Activated T-cell treated with anti-CD3 and anti-CD28 coated beads for 24 hours (primary cell): ENCODE results near the gene KDM2A.
"Not testable (repeated sequence)": the region's sequence is repeated elsewhere in the genome, so short reads cannot be mapped to it uniquely, and the experiment has no call there.

ENCODE experiments used
- DNase-seq: peaks from one replicate; pipeline ENCODE4 v3.0.0-alpha.2; 2020; ENCODE audit warnings: low read depth

The KDM2A gene

DNA sequence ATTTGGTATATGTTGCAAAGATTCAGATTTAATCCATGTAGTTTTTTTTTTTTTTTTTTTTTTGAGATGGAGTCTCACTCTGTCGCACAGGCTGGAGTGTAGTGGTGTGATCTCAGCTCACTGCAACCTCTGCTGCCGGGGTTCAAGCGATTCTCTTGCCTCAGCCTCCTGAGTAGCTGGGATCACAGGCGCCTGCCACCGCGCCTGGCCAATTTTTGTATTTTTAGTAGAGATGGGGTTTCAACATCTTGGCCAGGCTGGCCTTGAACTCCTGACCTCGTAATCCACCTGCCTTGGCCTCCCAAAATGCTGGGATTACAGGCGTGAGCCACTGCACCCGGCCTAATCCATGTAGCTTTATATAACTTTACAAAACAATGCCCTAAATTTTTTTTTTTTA is 49.8 kb downstream of the KDM2A start:
- DNase-seq, result not testable (repeated sequence)

DNA sequence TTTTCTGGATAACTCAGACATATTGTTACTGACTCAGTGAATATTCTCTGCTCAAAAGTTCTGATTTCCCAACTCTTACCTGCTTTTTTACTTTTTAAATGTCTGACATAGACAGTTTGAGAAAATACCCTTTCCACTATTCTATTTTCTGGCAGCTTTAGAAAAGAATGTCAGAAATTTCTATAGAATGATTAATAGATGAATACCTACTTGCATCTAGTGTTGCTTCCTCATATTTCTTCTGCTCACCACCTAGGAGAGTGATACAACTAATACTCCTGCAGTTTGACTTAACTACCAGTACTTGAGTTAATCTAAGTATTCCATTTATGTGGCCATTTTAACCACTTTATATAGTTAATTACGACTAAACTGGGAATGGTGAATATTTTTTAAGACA is 55.2 kb downstream of the KDM2A start:
- DNase-seq, result no peak

DNA sequence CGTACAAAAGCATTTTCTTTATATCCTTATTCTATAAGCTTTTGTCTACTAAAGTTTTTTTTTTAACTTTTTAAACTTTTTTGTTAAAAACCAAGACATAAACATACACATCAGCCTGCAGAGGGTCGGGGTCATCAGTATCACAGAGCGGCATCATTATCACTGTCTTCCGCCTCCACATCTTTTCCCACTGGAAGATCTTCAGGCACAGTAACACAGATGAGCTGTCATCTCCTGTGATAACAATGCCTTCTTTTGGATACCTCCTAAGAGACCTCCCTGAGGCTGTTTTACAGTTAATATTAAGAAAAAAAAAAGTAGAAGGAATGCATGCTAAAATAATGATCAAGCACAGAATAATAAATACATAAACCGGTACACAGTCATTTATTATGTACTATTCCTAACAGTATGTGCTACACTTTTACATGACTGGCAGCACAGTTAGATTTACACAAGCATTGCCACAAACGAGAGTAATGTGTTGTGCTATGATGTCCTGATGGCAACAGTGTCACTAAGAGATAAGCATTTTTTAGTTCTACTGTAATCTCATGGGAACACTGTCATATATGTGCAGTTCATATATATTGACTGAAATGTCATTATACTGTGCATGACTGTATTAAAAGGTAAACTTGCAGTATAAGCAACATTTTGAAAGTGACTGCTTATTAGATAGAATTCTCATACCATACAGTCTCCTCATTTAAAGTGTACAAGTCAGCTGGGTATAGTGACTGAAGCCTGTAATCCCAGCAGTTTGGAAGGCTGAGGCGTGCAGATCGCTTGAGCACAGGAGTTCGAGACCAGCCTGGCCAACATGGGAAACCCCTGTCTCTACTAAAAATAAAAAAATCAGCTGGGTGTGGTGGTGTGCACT is 58.6 kb downstream of the KDM2A start:
- DNase-seq, result no peak

DNA sequence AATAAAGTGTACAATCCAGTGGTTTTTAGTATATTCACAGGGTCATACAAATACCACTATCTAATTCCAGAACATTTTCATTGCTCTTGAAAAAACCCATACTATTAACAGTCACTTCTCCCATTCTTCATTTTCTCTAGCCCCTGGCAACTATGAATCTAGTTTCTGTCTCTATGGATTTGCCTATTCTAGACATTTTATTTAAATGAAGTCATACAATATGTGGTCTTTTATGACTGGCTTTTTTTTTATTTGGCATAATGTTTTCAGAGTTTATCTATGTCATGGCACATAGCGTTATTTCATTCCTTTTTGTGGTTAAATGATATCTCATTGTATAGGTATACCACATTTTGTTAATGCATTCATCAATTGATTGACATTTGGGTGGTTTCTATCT is 59.4 kb downstream of the KDM2A start:
- no peak for DNase-seq

DNA sequence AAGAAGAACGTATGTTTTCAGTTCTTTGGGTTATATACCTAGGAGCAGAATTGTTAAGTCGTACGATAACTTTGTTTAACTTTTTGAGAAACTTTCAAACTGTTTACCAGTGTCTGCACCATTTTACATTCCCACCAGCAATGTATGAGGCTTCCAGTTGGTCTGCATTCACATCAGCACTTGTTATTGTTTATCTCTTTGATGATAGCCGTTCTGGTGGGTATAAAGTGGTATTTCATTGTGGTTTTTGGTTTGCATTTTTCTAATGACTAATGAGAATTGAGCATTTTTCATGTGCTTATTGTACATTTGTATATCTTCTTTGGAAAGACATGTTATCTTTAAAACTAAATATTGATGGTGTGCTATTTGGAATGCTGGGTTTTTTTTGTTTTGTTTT is 59.8 kb downstream of the KDM2A start:
- DNase-seq, result no peak

DNA sequence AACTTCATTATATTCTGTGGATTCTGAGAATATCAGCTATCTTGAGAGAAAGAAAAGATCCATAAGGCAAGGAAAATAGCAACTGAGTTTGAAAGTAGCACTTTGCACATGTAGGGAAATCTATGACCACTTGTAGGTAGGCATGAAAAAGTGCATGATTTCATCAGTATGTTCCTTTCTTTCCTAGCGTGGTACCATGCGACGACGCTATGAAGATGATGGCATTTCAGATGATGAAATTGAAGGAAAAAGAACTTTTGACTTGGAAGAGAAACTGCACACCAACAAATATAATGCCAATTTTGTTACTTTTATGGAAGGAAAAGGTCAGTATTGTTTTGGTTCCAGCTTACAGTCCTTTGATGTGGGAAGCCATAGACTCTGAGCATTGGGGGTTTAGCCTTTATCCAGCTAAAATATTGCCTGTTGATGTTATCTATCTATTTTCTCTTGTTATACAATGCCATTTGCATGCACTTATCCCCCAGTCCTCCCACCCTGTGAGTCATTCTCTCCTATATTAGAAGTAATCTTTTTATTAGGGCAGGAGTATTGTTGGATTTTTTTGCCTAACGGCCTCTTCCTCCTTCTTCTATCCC is 60.9 kb downstream of the KDM2A start:
- DNase-seq, result no peak

DNA sequence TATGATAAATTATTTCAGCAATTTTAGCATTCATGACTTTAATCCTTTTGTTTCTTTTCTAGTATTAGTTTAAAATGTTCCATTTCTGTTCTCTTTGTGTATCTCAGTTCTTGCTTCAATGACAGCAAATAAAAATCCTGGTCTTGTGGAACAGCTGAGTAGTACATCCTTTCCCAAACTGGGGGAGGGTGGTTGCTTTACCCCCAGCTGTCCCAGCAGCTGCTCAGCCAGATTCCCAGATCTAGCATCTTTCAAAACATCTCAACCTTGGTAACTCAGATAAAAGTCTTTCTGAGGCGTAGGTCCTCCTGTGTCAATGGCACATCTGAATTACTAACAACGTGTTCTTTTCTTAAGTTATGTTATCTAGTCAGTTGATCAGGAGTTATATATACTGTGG is 75.0 kb downstream of the KDM2A start:
- DNase-seq, result no peak

DNA sequence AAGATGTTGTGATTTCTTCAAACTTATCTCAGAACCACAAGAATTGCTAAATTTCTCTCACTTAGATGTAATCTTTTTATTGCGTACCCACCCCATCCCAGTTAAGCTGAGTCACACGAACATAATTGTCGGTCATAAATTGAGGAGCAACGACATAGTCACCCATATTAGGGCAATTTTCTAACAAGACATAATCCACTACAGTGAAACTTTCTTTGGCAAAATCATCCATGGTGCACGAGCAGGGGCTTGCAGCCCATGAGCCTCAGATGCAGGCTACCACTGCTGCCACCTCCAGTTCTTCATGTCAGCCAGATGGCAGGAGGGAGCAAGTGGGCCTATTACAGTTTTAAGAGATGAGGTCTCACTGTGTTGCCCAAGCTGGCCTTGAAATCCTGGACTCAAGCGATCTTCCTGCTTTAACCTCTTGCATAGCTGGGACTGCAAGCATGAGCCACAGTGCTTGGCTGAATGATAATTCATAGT is 77.0 kb downstream of the KDM2A start:
- DNase-seq, result no peak

DNA sequence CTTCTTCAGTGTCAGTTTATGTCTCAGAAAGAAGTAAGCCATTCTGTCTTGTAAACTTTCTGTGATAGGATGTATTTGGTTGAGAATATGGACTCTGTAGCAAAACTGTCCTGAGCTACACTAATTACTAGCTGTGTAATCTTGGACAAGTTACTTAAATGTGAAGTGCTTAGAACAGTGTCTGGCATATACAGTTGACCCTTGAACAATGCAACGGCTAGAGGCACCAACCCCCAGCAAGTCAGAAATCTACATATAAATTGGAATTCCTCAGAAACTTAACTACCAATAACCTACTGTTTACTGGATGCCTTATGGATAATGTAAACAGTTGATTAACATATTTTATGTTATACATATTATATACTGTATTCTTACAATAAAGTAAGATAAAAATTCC is 78.5 kb downstream of the KDM2A start:
- no peak for DNase-seq

DNA sequence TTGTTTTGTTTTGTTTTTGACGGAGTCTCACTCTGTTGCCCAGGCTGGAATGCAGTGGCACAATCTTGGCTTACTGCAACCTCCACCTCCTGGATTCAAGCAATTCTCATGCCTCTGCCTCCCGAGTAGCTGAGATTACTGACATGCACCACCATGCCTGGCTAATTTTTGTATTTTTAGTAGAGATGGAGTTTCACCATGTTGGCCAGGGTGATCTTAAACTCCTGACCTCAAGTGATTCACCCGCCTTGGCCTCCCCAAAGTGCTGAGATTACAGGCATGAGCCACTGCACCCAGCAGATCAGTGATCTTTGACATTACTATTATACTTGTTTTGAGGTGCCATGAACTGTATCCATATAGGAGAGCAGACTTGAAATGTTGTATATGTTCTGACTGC is 79.7 kb downstream of the KDM2A start:
- not testable (repeated sequence) for DNase-seq

DNA sequence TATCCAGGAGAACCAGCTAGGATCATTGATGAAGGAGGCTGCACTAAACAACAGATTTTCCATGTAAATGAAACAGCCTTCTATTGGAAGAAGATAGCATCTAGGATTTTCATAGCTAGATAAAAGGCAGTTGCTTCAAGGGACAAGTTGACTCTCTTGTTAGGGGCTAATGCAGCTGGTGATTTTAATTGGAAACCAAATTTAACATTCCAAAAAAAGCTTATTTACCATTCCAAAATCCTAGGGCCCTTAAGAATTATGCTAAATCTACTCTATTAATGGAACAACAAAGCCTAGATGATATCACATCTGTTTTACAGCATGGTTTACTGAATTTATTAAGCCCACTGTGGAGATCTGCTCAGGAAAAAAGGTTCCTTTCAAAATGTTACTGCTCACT is 80.7 kb downstream of the KDM2A start:
- DNase-seq, result no peak

DNA sequence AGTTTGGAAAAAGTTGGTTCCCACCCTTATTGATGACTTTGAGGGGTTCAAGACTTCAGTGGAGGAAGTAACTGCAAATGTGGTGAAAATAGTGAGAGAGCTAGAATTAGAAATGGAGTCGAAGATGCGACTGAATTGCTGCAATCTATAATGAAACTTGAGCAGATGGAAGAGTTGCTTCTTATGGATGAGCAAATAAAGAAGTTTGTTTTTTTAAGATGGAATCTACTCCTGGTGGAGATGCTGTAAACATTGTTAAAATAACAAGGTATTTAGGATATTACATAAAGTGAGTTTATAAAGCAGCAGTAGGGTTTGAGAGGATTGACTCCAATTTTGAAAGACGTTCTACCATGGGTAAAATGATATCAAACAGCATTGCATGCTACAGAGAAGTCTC is 83.0 kb downstream of the KDM2A start:
- no peak for DNase-seq

DNA sequence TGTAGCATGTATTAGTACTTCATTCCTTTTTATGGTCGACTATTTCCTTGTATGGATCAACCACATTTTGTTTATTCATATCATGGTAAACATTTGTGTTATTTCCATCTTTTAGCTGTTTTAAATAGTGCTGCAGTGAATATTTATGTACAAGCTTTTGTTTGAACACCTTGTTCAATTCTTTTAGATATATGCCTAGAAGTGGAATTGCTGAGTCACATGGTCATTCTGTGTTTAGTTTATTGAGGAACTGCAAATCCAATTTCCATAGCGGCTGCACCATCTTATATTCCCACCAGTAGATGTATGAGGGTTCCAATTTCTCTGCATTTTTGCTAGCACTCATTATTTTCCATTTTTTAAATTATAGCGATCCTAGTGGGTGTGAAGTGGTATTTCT is 85.8 kb downstream of the KDM2A start:
- DNase-seq, result no peak

DNA sequence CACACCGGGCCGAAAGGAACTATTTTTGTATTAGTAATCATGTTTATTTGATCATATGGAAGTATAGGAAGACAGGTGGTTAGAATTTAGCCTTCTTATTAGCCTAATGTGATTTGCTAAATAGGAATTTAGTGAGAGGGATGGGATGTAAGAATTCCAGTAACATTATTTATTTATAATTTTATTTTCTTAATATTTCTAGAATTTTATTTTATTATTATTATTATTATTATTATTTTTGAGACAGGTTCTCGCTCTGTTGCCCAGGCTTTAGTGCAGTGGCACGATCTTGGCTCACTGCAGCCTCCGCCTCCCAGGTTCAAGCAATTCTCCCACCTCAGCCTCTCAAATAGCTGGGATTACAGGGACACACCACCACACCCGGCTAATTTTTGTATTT is 90.2 kb downstream of the KDM2A start:
- not testable (repeated sequence) for DNase-seq

DNA sequence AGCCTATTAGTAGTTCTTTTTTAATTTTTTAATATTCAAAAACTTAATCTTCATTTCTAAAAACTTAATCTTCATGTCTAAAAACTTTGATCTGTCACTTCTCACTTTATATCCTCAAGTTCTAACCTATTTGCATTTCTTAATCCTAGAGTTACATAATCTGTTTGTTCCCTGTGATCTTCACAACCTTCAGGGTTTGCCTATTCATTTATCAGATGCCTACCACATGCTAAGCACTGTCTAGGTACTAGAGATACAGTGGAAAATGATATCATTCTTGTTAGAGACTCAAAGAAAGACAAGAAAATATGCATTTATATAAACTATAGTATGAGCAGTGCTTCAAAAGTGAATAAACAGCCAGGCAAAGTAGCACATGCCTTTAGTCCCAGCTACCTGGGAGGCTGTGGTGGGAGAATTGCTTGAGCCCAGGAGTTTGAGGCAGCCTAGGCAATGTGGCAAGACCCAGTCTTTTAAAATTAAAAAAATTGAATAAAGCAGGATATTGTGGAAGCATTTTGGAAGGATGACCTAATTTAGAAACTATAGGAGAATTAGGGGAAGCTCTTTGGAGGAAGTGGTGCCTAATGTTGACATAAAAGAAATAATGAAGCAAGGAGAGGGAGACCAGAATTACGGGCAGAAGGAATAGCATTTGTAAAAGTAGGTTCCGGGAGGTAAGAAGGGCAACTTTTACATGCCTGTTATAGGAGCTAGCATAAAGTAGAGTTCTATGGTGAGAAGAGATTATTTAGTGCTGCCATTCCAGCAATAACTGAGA is 92.8 kb downstream of the KDM2A start:
- no peak for DNase-seq

DNA sequence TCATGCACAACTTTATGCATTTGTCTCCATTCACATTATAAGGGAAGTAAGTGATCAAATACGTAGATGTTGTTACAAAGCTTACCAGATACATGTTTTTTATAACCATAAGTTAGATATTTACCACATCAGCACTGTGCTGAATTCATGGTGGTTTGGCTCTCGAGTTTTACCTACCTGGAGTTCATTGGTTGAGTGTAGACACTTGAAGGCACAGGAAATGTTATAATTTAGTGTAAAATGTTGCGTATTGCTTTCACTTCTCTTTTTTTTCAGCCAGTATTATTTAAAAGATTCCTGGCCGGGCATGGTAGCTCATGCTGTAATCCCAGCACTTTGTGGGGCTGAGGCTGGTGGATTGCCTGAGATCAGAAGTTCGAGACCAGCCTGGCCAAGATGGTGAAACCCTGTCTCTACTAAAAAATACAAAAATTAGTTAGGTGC is 94.1 kb downstream of the KDM2A start:
- DNase-seq, result no peak

DNA sequence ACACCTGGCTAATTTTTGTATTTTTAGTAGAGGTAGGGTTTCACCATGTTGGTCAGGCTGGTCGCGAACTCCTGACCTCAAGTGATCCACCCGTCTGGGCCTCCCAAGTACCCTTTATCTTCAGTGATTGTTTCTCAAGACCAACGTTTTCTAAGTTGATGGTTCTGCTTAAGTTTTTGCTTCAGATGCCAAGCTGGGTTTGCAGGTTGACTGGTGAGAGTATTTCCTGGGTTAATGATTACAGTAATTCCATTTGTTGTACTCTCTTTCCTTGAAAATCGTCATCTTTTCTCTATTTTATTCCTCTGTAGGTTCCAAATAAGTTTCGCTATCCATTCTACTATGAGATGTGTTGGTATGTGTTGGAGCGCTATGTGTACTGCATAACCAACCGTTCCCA is 108.7 kb downstream of the KDM2A start:
- DNase-seq, result no peak

DNA sequence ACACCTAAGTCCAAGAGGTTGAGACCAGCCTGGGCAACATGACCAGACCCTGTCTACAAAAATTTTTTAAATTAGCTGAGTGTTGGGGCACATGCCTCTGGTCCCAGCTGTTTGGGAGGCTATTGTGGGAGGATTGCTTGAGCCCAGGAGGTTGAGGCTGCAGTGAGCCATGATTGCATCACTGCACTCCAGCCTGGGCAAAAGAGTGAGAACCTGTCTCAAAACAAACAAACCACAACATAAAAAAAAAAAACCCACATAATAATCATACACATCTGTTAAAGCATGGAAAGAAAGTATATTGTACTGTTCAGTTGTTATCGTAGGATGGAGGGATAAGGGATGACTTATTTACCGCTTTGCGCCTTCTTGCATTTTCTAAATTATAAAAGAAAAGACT is 111.3 kb downstream of the KDM2A start:
- DNase-seq, result no peak

DNA sequence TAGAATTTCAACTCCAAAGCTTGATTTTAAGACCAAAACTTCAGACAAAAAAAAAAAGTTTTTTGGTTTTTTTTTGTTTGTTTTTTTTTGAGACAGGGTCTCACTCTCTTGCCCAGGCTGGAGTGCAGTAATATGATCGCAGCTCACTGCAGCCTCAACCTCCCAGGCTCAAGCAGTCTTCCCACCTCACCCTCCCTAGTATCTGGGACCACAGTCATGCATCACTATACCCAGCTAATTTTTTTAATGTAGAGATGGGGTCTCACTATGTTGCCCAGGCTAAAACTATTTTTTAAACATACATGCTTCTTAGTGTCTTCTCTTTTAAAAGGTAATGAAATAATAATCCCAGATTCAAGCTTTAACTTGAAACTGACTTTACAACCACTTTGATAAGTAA is 111.8 kb downstream of the KDM2A start:
- DNase-seq, result no peak

DNA sequence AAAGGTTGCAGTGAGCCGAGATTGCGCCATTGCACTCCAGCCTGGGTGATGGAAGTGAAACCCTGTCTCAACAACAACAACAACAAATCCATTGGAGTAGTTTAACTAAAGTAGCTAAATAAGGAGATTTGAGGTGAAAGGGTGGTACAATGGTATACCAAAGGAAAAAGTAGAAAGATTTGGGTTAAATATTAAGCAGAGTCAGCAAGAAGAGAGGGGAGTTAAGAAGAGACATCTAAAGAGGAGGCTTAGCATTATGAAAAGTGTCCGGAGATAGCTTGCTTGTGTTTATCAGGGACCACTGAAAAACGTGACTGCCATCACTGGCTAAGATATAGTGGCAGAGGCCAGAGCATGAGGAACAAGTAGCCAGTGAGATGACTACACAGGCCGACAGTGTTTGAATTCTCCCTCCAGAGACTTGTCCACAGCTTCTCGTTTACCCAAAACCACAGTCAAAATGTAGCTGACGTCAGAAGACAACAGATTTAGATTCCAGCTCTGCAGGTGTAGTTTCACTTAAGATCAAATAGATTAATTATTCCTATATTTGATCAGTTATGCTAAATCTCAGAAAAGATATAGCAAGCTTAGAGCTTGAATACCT is 114.6 kb downstream of the KDM2A start:
- DNase-seq, result no peak

DNA sequence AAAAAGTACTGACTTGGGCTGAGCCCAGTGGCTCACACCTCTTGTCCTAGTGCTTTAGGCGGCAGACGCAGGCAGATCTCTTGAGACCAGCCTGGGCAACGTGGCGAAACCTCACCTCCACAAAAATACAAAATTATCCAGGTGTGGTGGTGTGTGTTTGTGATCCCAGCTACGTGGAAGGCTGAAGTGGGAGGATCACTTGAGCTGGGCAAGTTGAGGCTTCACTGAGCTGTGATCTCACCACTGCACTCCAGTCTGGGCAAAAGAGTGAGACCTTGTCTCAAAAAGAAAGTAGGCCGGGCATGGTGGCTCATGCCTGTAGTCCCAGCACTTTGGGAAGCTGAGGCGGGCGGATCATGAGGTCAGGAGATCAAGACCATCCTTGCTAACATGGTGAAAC is 115.5 kb downstream of the KDM2A start:
- DNase-seq, result not testable (repeated sequence)

DNA sequence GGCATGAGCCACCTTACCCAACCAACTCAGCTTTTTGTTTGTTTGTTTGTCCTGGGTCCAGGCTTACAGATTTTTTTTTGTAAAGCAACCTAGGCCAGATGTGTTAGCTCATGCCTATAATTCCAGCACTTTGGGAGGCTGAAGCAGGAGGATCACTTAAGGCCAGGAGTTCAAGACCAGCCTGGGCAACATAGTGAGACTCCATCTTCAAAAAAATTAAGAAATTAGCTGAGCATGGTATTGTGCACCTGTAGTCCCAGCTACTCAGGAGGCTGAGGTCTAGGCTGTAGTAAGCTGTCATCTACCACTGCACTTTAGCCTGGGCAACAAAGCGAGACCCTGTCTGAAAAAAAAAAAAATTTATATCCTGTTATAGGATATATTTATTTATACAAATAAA is 118.5 kb downstream of the KDM2A start:
- DNase-seq, result no peak
